K562 (cell line): ENCODE results near the gene PLPPR1. TPM values are rescaled to one million over a fixed set of nuclear protein-coding genes. Genes with fewer than 3 reads are reported as not detected.

Source experiments
- ATAC-seq: fragments of 200-7000 bp; cut with Tn5 transposase; 3 replicates; pipeline ENCODE4 v1.9.1; 2020; ENCODE audit warnings: moderate library complexity
- BruUV-seq: library from RNA; stranded (reverse); fragments of 400-500 nt; replicated peaks from 2 replicates; lab custom pipeline; 2021; lab: Mats Ljungman, UMichigan
- CTCF ChIA-PET: fragments of 300-600 bp; formaldehyde crosslinking; extraction: SDS; loops from one replicate; lab custom pipeline; 2021; ENCODE audit warnings: low intra/inter-chr PET ratio; lab: Yijun Ruan, JAX
- POLR2A ChIA-PET: fragments of 300-600, 350-650 bp; sonication (Branson Sonifier 250); formaldehyde crosslinking; extraction: SDS; loops from one replicate; lab custom pipeline; 2021; ENCODE audit warnings: antibody characterized with exemption, inconsistent platforms; lab: Yijun Ruan, JAX
- DNase-seq, 4 experiments: peaks; one replicate each; pipeline versions ENCODE4 v3.0.0 to v3.0.0-alpha.2; 2011 to 2018; ENCODE audit warnings: low spot score in 3 of 4, mixed read lengths in 3 of 4; ENCODE audit errors: extremely low read depth in 1 of 4
- FAIRE-seq: peaks from 2 replicates; lab custom pipeline; 2011; peaks lifted over from hg19 to GRCh38; lab: Jason Lieb, UNC
- H2AFZ ChIP-seq: 2 replicates; pipeline ENCODE4 v1.6.0; 2011; ENCODE audit warnings: low read depth, low read length, control low read depth, inconsistent platforms
- H3K27ac ChIP-seq: fragments of 200-600 bp; 3 replicates; pipeline ENCODE4 v1.8.0; 2011; ENCODE audit warnings: low read depth, mild to moderate bottlenecking, control low read depth, inconsistent platforms, low read length, moderate library complexity, mixed read lengths; ENCODE audit errors: extremely low read depth
- H3K27me3 ChIP-seq, 2 experiments: fragments of 300-600 bp in 1 of 2; 2 replicates in 1 of 2; 3 replicates in 1 of 2; pipeline versions ENCODE4 v1.6.0 to v1.8.0; 2011; ENCODE audit warnings: inconsistent platforms in 2 of 2, low read length in 2 of 2, mild to moderate bottlenecking in 1 of 2, mixed read lengths in 1 of 2, moderate library complexity in 1 of 2; ENCODE audit not compliant: control insufficient read depth in 2 of 2, insufficient read depth in 2 of 2
- H3K36me3 ChIP-seq: fragments of 300-600 bp; 3 replicates; pipeline ENCODE4 v1.8.0; 2011; ENCODE audit warnings: mild to moderate bottlenecking, low read length, inconsistent platforms; ENCODE audit not compliant: control insufficient read depth, insufficient read depth
- H3K4me1 ChIP-seq, 2 experiments: fragments of 200-600 bp in 1 of 2; replicated peaks in 1 of 2; 2 replicates in 1 of 2; 3 replicates in 1 of 2; pipeline versions ENCODE4 v1.5.1 to v1.8.0; 2011; ENCODE audit warnings: inconsistent platforms in 2 of 2, low read length in 2 of 2, mild to moderate bottlenecking in 1 of 2, mixed read lengths in 1 of 2, moderate library complexity in 1 of 2; ENCODE audit not compliant: control insufficient read depth in 2 of 2, insufficient read depth in 2 of 2
- H3K4me2 ChIP-seq: 2 replicates; pipeline ENCODE4 v1.6.1; 2011; ENCODE audit warnings: low read length, control low read depth, inconsistent platforms, mixed read lengths; ENCODE audit not compliant: insufficient read depth
- H3K4me3 ChIP-seq: fragments of 200-600 bp; sonication (generic), shearing (Covaris generic); 2 replicates; pipeline ENCODE4 v1.5.1; 2016; ENCODE audit warnings: control low read depth, inconsistent platforms
- H3K79me2 ChIP-seq: fragments of 200-600 bp; 3 replicates; pipeline ENCODE4 v1.8.0; 2011; ENCODE audit warnings: low read length, inconsistent platforms; ENCODE audit not compliant: control insufficient read depth, insufficient read depth
- H3K9ac ChIP-seq, 2 experiments: 2 replicates each; pipeline versions ENCODE4 v1.6.0 to v1.6.1; 2011; ENCODE audit warnings: low read depth in 2 of 2, low read length in 2 of 2, control low read depth in 1 of 2, inconsistent platforms in 1 of 2, mild to moderate bottlenecking in 1 of 2, mixed read lengths in 1 of 2; ENCODE audit not compliant: insufficient read depth in 1 of 2
- H3K9me1 ChIP-seq: one replicate; pipeline ENCODE4 v1.6.0; 2011; ENCODE audit warnings: inconsistent platforms, mild to moderate bottlenecking, low read length, moderate library complexity; ENCODE audit not compliant: control insufficient read depth, insufficient read depth
- H3K9me3 ChIP-seq: replicated peaks from 2 replicates; pipeline ENCODE4 v1.5.1; 2011; ENCODE audit warnings: low read depth, low read length, inconsistent platforms; ENCODE audit not compliant: control insufficient read depth, insufficient read depth
- H4K20me1 ChIP-seq: replicated peaks from 2 replicates; pipeline ENCODE4 v1.6.1; 2011; ENCODE audit warnings: low read length, inconsistent platforms, mixed read lengths; ENCODE audit not compliant: control insufficient read depth, insufficient read depth
- ADNP ChIP-seq: fragments of 200-800 bp; sonication (Bioruptor generic); IDR thresholded peaks from 2 replicates; pipeline ENCODE4 v1.6.1; 2016; ENCODE audit warnings: missing genetic modification characterization, missing compliant biosample characterization
- ATF7 ChIP-seq: fragments of 450-650 bp; IDR thresholded peaks from 2 replicates; pipeline ENCODE4 v1.7.1; 2014; ENCODE audit warnings: mild to moderate bottlenecking, moderate library complexity
- BDP1 ChIP-seq: IDR thresholded peaks from 3 replicates; pipeline ENCODE4 v1.6.1; 2011; ENCODE audit not compliant: insufficient read length, insufficient read depth
- COPS2 ChIP-seq: fragments of 450-650 bp; conservative IDR thresholded peaks from 2 replicates; pipeline ENCODE4 v1.6.1; 2016; ENCODE audit warnings: mild to moderate bottlenecking, moderate library complexity
- E2F8 ChIP-seq: fragments of 450-650 bp; IDR thresholded peaks from 2 replicates; pipeline ENCODE4 v1.7.1; 2018; ENCODE audit warnings: mild to moderate bottlenecking, low read depth; ENCODE audit not compliant: partially characterized antibody
- FOXK1 ChIP-seq: sonication (generic); formaldehyde crosslinking; IDR thresholded peaks from 2 replicates; pipeline ENCODE4 v1.8.0; 2022; ENCODE audit warnings: missing genetic modification reagents, mild to moderate bottlenecking, borderline replicate concordance
- GABPB1 ChIP-seq: sonication (generic); formaldehyde crosslinking; IDR thresholded peaks from 2 replicates; pipeline ENCODE4 v1.8.0; 2022; ENCODE audit warnings: mild to moderate bottlenecking, missing genetic modification reagents
- HLTF ChIP-seq: fragments of 450-650 bp; IDR thresholded peaks from 2 replicates; pipeline ENCODE4 v1.6.1; 2016
- NR1H2 ChIP-seq: sonication (generic); formaldehyde crosslinking; IDR thresholded peaks from 2 replicates; pipeline ENCODE4 v1.4.0; 2020; ENCODE audit warnings: mild to moderate bottlenecking, missing genetic modification reagents
- NR2F6 ChIP-seq: fragments of 450-650 bp; formaldehyde crosslinking; IDR thresholded peaks from 2 replicates; pipeline ENCODE4 v1.4.0; 2020; ENCODE audit warnings: mild to moderate bottlenecking
- RAD21 ChIP-seq, 2 experiments: fragments of 250-450 bp in 1 of 2; fragments of 450-650 bp in 1 of 2; sonication (Bioruptor Pico) in 1 of 2; formaldehyde crosslinking in 1 of 2; IDR thresholded peaks in 1 of 2; conservative IDR thresholded peaks in 1 of 2; 2 replicates each; pipeline versions ENCODE4 v1.4.0 to v1.8.0; 2020 to 2022; ENCODE audit warnings: mild to moderate bottlenecking in 2 of 2, moderate library complexity in 1 of 2
- RAD51 ChIP-seq: fragments of 450-650 bp; IDR thresholded peaks from 2 replicates; pipeline ENCODE4 v1.7.1; 2016; ENCODE audit warnings: low read depth, mild to moderate bottlenecking, borderline replicate concordance
- RFX5 ChIP-seq: IDR thresholded peaks from 2 replicates; pipeline ENCODE4 v1.6.1; 2011; ENCODE audit warnings: low read depth, mild to moderate bottlenecking, improper control_type of control experiment, low read length
- SRSF7 ChIP-seq: fragments of 200-400 bp; formaldehyde crosslinking; optimal IDR thresholded peaks from 2 replicates; pipeline ENCODE3; 2017; ENCODE audit warnings: mild to moderate bottlenecking, low read depth, low read length
- U2AF2 ChIP-seq: fragments of 200-400 bp; formaldehyde crosslinking; optimal IDR thresholded peaks from 2 replicates; pipeline ENCODE3; 2017; ENCODE audit warnings: low read depth, mild to moderate bottlenecking, low read length
- XRCC3 ChIP-seq: fragments of 450-650 bp; IDR thresholded peaks from 2 replicates; pipeline ENCODE4 v1.6.1; 2017; ENCODE audit warnings: mild to moderate bottlenecking, moderate library complexity
- WGBS: fragments of 100-300 bp; shearing (Covaris generic); methylation state at CpG from one replicate; pipeline ENCODE4 v1.1.6; 2016; ENCODE audit warnings: low coverage, mixed read lengths; ENCODE audit not compliant: insufficient coverage; ENCODE audit errors: missing lambda C conversion rate; 5-methylcytosine and 5-hydroxymethylcytosine counted together
- in situ Hi-C: fragments of 300-500 bp; cut with MboI; formaldehyde crosslinking; loops from 4 replicates; pipeline ENCODE4 v1.15.0; 2018; ENCODE audit warnings: inconsistent platforms, mixed read lengths
- intact Hi-C: fragments of 100-400 bp; cut with micrococcal nuclease; formaldehyde crosslinking; loops from 2 replicates; pipeline ENCODE4 v1.14.2; 2022
- polyA plus RNA-seq, 8 experiments: library from polyadenylated mRNA; depleted of rRNA in 4 of 8; stranded (reverse) in 5 of 8; unstranded in 3 of 8; fragments of >200 nt; fragmentation: Nextera tagmentation in 2 of 8; fragmentation: Illumina TruSeq in 1 of 8; extraction: Ambion mirVana in 2 of 8; extraction: Trizol in 1 of 8; gene quantifications; 2 replicates each; pipeline versions ENCODE4 v1.2.1 to v1.2.3, GENCODE V29; 2011 to 2014; ENCODE audit warnings: inconsistent platforms in 1 of 8, missing spikeins in 1 of 8
- total RNA-seq, 7 experiments: library from RNA; depleted of rRNA in 6 of 7; stranded (reverse); fragments of >200 nt in 6 of 7; fragmentation: Illumina TruSeq in 2 of 7; extraction: Trizol in 2 of 7; gene quantifications; 2 replicates each; pipeline versions ENCODE4 v1.2.1 to v1.2.3, GENCODE V29; 2011 to 2021; ENCODE audit warnings: low replicate concordance in 1 of 7
- TF ChIP-seq, protein P1 (sequence below), 2 experiments: IDR thresholded peaks in 1 of 2; conservative IDR thresholded peaks in 1 of 2; 2 replicates each; pipeline ENCODE4 v1.6.1; 2016; ENCODE audit warnings: low read depth in 2 of 2, mild to moderate bottlenecking in 1 of 2, missing compliant biosample characterization in 1 of 2, missing genetic modification characterization in 1 of 2, moderate library complexity in 1 of 2

Gene PLPPR1
- total and polyA plus RNA-seq, 9 of the 15 experiments (the other 6 are each of a cell fraction or from before 2014, with no cell fraction given): not detected

DNA sequence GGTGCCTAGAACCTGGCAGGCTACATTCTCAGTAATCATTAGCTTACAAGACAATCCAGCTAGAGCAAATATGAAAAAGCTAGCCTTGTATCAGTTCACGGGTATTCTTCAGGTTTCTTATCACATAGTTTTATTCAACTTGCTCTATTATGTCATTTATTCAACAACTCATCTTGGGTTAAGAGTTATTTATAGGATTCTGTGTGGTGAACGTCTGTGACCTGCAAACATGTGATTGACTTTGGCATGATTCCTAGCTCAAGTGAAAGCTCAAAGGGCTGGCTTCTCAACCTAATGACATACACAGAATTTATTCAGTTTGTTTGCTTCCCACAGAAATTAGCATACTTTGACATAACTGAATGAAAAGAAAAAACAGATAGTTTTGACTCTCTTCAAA is 173.1 kb downstream of the PLPPR1 start:
- WGBS: 0% methylated on average over 2 of the region's 2 CpGs
- in situ Hi-C loops: no loop called here

More for the DNA sequence above, 173.1 kb downstream of the PLPPR1 start:
- ATAC-seq (no peak), FAIRE-seq (no peak), DNase-seq (no peak)
- Histone ChIP-seq H3K4me2 (no peak overlapping the region), H3K4me3 (no peak overlapping the region), H4K20me1 (no peaks in the 10 kb centered on the region), H3K36me3 (no peaks in the 10 kb centered on the region), H2AFZ (no peak overlapping the region), H3K27me3 (no peaks in the 10 kb centered on the region), H3K79me2 (no peaks in the 10 kb centered on the region), H3K4me1 (no peaks in the 10 kb centered on the region), H3K9ac (no peak overlapping the region), H3K9me3 (no peaks in the 10 kb centered on the region), H3K9me1 (no peaks in the 10 kb centered on the region), H3K27ac (no peak overlapping the region)
- ChIA-PET POLR2A (interaction anchor here (0.8 kb wide), 1 partner anchor 43 kb away, joined by 3 read pairs; no protein-coding TSS in a partner anchor), CTCF (no interaction called here)
- TF ChIP-seq GABPB1 (CRISPR knock-in tag) (no peak), BDP1 (no peak), RAD51 (no peak), FOXK1 (no peak), ADNP (tag) (no peak), NR2F6 (CRISPR knock-in tag) (no peak), HLTF (no peak), NR1H2 (CRISPR knock-in tag) (no peak), U2AF2 (no peak), E2F8 (no peak), RAD21 (CRISPR knock-in tag; conservative IDR thresholded peaks at IDR 0.05 in 1 of 2, IDR thresholded peaks at IDR 0.05 in 1 of 2) (no peak), ATF7 (no peak), RFX5 (no peak), COPS2 (no peak), XRCC3 (no peak), SRSF7 (no peak)
- TF ChIP-seq, protein P1, sequence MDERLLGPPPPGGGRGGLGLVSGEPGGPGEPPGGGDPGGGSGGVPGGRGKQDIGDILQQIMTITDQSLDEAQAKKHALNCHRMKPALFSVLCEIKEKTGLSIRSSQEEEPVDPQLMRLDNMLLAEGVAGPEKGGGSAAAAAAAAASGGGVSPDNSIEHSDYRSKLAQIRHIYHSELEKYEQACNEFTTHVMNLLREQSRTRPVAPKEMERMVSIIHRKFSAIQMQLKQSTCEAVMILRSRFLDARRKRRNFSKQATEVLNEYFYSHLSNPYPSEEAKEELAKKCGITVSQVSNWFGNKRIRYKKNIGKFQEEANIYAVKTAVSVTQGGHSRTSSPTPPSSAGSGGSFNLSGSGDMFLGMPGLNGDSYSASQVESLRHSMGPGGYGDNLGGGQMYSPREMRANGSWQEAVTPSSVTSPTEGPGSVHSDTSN (CRISPR knock-in tag; IDR thresholded peaks at IDR 0.05; ENCODE audit: low read depth): no peak
- TF ChIP-seq, protein P1 (tag; conservative IDR thresholded peaks at IDR 0.05; ENCODE audit: low read depth): no peak
- no TSS peak for BruUV-seq
- intact Hi-C loops: no loop called here
